Measurements from ENCODE around the gene ZAP70.

Gene ZAP70

DNA sequence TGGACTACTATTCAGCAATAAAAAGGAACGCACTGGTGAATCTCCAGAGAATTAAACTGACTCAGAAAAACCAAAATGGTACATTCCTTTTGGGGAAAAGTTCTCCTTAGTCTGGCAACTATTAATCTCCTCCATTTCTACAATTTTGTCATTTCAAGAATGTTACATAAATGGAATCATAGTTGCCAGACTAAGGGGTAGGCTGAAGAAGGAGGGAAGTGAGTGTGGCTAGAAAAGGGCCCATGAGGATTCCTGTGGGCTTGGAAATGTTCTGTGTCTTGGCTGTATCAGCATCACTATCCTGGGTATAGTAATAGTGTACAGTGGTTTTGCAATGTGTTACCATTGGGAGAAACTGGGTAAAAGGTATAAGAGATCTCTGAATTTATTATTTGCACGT is 72.4 kb downstream of the ZAP70 start:
- no peak for DNase-seq (ENCODE audit: low read depth in 2 of 2)

DNA sequence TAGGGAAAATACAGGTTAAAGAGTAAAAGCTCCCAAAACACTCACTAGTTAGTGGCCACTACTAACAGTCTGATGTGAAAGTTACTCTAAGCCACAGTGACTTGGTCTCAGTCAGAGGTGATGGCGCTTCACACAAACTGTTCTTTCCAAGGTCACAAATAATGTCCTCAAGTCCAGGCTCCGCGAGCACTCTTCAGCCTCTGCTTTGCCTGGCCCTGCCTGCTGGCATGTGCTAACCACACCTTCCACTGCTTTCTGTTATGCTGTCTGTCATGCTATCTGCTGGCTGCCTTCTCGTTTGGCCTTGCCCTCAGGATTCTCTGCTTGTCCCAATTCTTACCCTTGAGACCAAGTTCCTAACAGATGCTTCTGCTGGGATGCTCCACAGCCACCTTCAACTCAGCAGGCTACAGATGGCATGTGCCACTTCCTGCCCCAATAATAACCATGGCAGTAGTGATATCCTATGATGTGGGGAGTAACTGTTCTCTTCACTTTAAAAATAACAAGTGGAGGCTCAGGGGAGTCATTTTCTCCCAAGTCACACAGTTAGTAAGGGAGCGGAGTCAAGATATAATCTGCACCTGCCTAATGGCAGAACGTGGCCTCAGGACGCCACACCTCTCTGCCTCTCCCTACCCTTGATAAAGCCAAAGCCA is 75.7 kb downstream of the ZAP70 start:
- no peak for DNase-seq (ENCODE audit: low read depth in 2 of 2)

Data from stimulated activated CD8-positive, alpha-beta memory T cell treated with anti-CD3 and anti-CD28 coated beads, Interleukin-7, amount 100 ng/mL, for 1 hour (primary cell).